Upper lobe of right lung (tissue), 1 donor: ENCODE data around the gene MAP3K20. TPM values are rescaled to one million over a fixed set of nuclear protein-coding genes. Genes with fewer than 3 reads are reported as not detected.

Experiments
- ATAC-seq: fragments of 200-7000 bp; cut with Tn5 transposase; one replicate; pipeline ENCODE4 v1.9.1; 2020; ENCODE audit warnings: mild to moderate bottlenecking, moderate library complexity
- DNase-seq: peaks from one replicate; pipeline ENCODE4 v3.0.0-alpha.2; 2020
- H3K27ac ChIP-seq: fragments of 200-600 bp; one replicate; pipeline ENCODE4 v1.8.0; 2022
- H3K27me3 ChIP-seq: fragments of 200-600 bp; one replicate; pipeline ENCODE4 v1.8.0; 2022; ENCODE audit warnings: mild to moderate bottlenecking
- H3K36me3 ChIP-seq: fragments of 200-600 bp; one replicate; pipeline ENCODE4 v1.8.0; 2022
- H3K4me1 ChIP-seq: fragments of 200-600 bp; one replicate; pipeline ENCODE4 v1.8.0; 2022
- H3K4me3 ChIP-seq: fragments of 200-600 bp; one replicate; pipeline ENCODE4 v1.8.0; 2022; ENCODE audit warnings: mild to moderate bottlenecking
- H3K9me3 ChIP-seq: fragments of 200-600 bp; one replicate; pipeline ENCODE4 v1.8.0; 2022
- CTCF ChIP-seq: fragments of 200-600 bp; IDR thresholded peaks from one replicate; pipeline ENCODE4 v1.8.0; 2022; ENCODE audit warnings: antibody characterized with exemption
- intact Hi-C: fragments of 100-400 bp; cut with DNase I; formaldehyde crosslinking; loops from one replicate; pipeline ENCODE4 v1.11.0; 2022
- total RNA-seq: library from RNA; stranded (reverse); fragmentation: NEBNext Ultra II Directional; extraction: Animal tissue kit (Norgen Biotek cat#: 25700); gene quantifications from one replicate; pipeline ENCODE4 v1.2.1, GENCODE V29; 2021
- donor health status: DM: no; HTN: yes; CAD: no; lungs with severe emphysema.

The MAP3K20 gene
- total RNA-seq, 1 donor from 2014 or later = 52.0 TPM

GRCh38 chr2:173287594-173287993 lies 211.9 kb downstream of the MAP3K20 start:
- no peak for TF ChIP-seq CTCF
- ATAC-seq (no peak), DNase-seq (no peak)
- no peaks in the 10 kb centered on the region for H3K4me1 ChIP-seq
- no peak overlapping the region for H3K27ac ChIP-seq
- no peaks in the 10 kb centered on the region for H3K36me3 ChIP-seq
- H3K27me3 ChIP-seq = no peaks in the 10 kb centered on the region
- intact Hi-C loops = no loop called here
- H3K4me3 ChIP-seq = no peak overlapping the region
- H3K9me3 ChIP-seq = no peaks in the 10 kb centered on the region

GRCh38 chr2:173288561-173288960 lies 212.9 kb downstream of the MAP3K20 start:
- intact Hi-C loops = no loop called here
- Histone ChIP-seq H3K4me3 (no peak overlapping the region), H3K36me3 (no peaks in the 10 kb centered on the region), H3K27me3 (no peaks in the 10 kb centered on the region), H3K27ac (no peak overlapping the region), H3K9me3 (no peaks in the 10 kb centered on the region), H3K4me1 (no peaks in the 10 kb centered on the region)
- TF ChIP-seq CTCF = no peak
- no peak for ATAC-seq
- DNase-seq = no peak

GRCh38 chr2:173290046-173290445 lies 214.4 kb downstream of the MAP3K20 start:
- DNase-seq (no peak), ATAC-seq (no peak)
- H3K36me3 ChIP-seq = no peaks in the 10 kb centered on the region
- intact Hi-C loops = no loop called here
- no peak overlapping the region for H3K27ac ChIP-seq
- no peaks in the 10 kb centered on the region for H3K4me1 ChIP-seq
- no peaks in the 10 kb centered on the region for H3K27me3 ChIP-seq
- TF ChIP-seq CTCF = no peak
- H3K4me3 ChIP-seq = no peak overlapping the region
- H3K9me3 ChIP-seq = no peaks in the 10 kb centered on the region

GRCh38 chr2:173290518-173290917 lies 214.9 kb downstream of the MAP3K20 start:
- Histone ChIP-seq H3K9me3 (no peaks in the 10 kb centered on the region), H3K4me1 (no peaks in the 10 kb centered on the region), H3K27ac (no peak overlapping the region), H3K4me3 (no peak overlapping the region), H3K27me3 (no peaks in the 10 kb centered on the region), H3K36me3 (no peaks in the 10 kb centered on the region)
- TF ChIP-seq CTCF = no peak
- intact Hi-C loops = no loop called here
- no peak for ATAC-seq
- DNase-seq = no peak

GRCh38 chr2:173291412-173291811 lies 215.8 kb downstream of the MAP3K20 start:
- TF ChIP-seq CTCF = no peak
- Histone ChIP-seq H3K36me3 (no peaks in the 10 kb centered on the region), H3K9me3 (no peaks in the 10 kb centered on the region), H3K4me3 (no peak overlapping the region), H3K27me3 (no peaks in the 10 kb centered on the region), H3K27ac (no peak overlapping the region), H3K4me1 (no peaks in the 10 kb centered on the region)
- no peak for DNase-seq
- ATAC-seq = no peak
- intact Hi-C loops = no loop called here

- Histone ChIP-seq H3K27me3 (no peaks in the 10 kb centered on the region), H3K4me3 (no peak overlapping the region), H3K9me3 (peaks cover 12% of the 10 kb centered on the region), H3K4me1 (no peaks in the 10 kb centered on the region), H3K27ac (no peak overlapping the region), H3K36me3 (no peaks in the 10 kb centered on the region)
- no peak for TF ChIP-seq CTCF
- intact Hi-C loops = no loop called here
- ATAC-seq (no peak), DNase-seq (no peak)
Observed at GRCh38 chr2:173296235-173296634, 220.6 kb downstream of the MAP3K20 start.
